Kidney epithelial cell (primary cell): ENCODE results near the gene PCDHGA5. TPM values are rescaled to one million over a fixed set of nuclear protein-coding genes. Genes with fewer than 3 reads are reported as not detected.
A peak's percentile ranks its signal among the peaks of the same experiment; 100 is the strongest.
"Not testable (repeated sequence)": the region's sequence is repeated elsewhere in the genome, so short reads cannot be mapped to it uniquely, and the experiment has no call there.

ENCODE experiments used
- DNase-seq: peaks from one replicate; pipeline ENCODE4 v3.0.0-alpha.2; 2010; ENCODE audit warnings: low read depth
- H3K27me3 ChIP-seq: 2 replicates; pipeline ENCODE4 v1.6.0; 2011; ENCODE audit warnings: low read length; ENCODE audit not compliant: control insufficient read depth, insufficient read depth
- H3K36me3 ChIP-seq: 2 replicates; pipeline ENCODE4 v1.5.1; 2011; ENCODE audit warnings: low read length; ENCODE audit not compliant: control insufficient read depth, insufficient read depth
- H3K4me3 ChIP-seq: 2 replicates; pipeline ENCODE4 v1.5.1; 2011; ENCODE audit warnings: low read depth, mild to moderate bottlenecking, control low read depth, low read length
- total RNA-seq: library from RNA; depleted of rRNA; stranded (reverse); fragments of >200 nt; gene quantifications from 2 replicates; pipeline ENCODE4 v1.2.3, GENCODE V29; 2015
- TF ChIP-seq, protein P1 (sequence below): IDR thresholded peaks from 2 replicates; pipeline ENCODE4 v1.5.1; 2011; ENCODE audit warnings: mild to moderate bottlenecking, moderate library complexity, low read length, control low read depth, inconsistent platforms; ENCODE audit not compliant: insufficient read depth, poor library complexity, severe bottlenecking

The PCDHGA5 gene
- total RNA-seq, 1 donor from 2014 or later, result 0.58 TPM

GRCh38 chr5:141342773-141343172 lies 21.2 kb upstream of the PCDHGA5 start:
- TF ChIP-seq, protein P1, sequence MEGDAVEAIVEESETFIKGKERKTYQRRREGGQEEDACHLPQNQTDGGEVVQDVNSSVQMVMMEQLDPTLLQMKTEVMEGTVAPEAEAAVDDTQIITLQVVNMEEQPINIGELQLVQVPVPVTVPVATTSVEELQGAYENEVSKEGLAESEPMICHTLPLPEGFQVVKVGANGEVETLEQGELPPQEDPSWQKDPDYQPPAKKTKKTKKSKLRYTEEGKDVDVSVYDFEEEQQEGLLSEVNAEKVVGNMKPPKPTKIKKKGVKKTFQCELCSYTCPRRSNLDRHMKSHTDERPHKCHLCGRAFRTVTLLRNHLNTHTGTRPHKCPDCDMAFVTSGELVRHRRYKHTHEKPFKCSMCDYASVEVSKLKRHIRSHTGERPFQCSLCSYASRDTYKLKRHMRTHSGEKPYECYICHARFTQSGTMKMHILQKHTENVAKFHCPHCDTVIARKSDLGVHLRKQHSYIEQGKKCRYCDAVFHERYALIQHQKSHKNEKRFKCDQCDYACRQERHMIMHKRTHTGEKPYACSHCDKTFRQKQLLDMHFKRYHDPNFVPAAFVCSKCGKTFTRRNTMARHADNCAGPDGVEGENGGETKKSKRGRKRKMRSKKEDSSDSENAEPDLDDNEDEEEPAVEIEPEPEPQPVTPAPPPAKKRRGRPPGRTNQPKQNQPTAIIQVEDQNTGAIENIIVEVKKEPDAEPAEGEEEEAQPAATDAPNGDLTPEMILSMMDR, result no peak
- Histone ChIP-seq H3K36me3 (no peaks in the 10 kb centered on the region), H3K27me3 (peaks cover 18% of the 10 kb centered on the region), H3K4me3 (no peak overlapping the region)
- no peak for DNase-seq

- H3K36me3 ChIP-seq, result no peaks in the 10 kb centered on the region
- peak within 1 kb of the TSS; percentile 7 for H3K4me3 ChIP-seq
- TF ChIP-seq, protein P1, result peak; percentile 7
- H3K27me3 ChIP-seq, result peaks cover 18% of the 10 kb centered on the region
- no peak for DNase-seq
Observed at GRCh38 chr5:141343242-141343952, 20.6 kb upstream of the PCDHGA5 start, which contains the start of gene PCDHGA3. Gene PCDHGA3 (plus strand): TSS chr5:141343829. CDS start chr5:141344034, 205 bp downstream.

- TF ChIP-seq, protein P1, result no peak
- no peaks in the 10 kb centered on the region for H3K36me3 ChIP-seq
- peak overlapping the region; percentile 7 for H3K4me3 ChIP-seq
- H3K27me3 ChIP-seq, result peaks cover 14% of the 10 kb centered on the region
- no peak for DNase-seq
Observed at GRCh38 chr5:141343953-141344463, 20.0 kb upstream of the PCDHGA5 start.

DNA sequence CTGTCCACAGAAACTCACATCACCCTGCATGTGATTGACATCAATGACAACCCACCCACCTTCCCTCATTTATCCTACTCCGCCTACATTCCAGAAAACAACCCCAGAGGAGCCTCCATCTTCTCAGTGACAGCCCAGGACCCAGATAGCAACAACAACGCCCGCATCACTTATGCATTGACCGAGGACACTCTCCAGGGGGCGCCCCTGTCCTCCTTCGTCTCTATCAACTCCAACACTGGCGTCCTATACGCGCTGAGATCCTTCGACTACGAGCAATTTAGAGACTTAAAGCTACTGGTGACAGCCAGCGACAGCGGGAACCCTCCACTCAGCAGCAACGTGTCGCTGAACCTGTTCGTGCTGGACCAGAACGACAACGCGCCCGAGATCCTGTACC lies 18.6 kb upstream of the PCDHGA5 start:
- Histone ChIP-seq H3K27me3 (peaks cover 8% of the 10 kb centered on the region), H3K4me3 (no peak overlapping the region), H3K36me3 (no peaks in the 10 kb centered on the region)
- TF ChIP-seq, protein P1, result no peak
- no peak for DNase-seq

- DNase-seq, H3K4me3 ChIP-seq, H3K36me3 ChIP-seq: not testable (repeated sequence)
- peaks cover 10% of the 10 kb centered on the region for H3K27me3 ChIP-seq
Observed at GRCh38 chr5:141346017-141346416, 17.9 kb upstream of the PCDHGA5 start.

DNA sequence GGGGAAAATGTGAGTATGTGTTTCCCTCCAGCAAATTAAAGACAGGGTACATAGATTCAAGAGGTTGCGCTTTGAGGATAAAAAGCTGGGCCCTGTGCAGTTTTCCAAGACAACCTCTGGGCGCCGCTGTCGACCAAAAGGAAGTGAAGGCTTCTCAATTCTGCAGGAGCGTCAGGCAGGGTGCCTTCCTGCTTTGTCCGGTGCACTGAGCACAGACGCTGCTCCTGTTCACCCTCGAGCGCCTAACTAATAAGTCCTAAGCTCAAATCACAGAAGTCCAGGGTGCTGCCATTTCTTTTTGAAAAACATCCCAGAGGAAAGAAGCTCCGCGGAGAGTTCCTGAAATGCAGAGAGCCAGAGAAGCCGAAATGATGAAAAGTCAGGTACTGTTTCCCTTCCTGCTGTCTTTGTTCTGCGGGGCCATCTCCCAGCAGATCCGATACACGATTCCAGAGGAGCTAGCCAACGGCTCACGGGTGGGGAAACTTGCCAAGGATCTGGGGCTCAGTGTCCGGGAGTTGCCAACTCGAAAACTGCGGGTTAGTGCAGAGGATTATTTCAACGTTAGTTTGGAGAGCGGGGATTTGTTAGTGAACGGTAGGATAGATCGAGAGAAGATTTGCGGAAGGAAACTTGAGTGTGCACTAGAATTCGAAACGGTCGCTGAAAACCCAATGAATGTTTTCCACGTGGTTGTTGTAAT lies 13.9 kb upstream of the PCDHGA5 start, which contains the start of gene PCDHGB1:
PCDHGB1 (plus strand) TSS at position 183 of the 703 bp plus-strand sequence; CDS start at position 345, 162 bp downstream.
- Histone ChIP-seq H3K4me3 (no peak within 1 kb of the TSS), H3K27me3 (peaks cover 17% of the 10 kb centered on the region), H3K36me3 (no peaks in the 10 kb centered on the region)
- DNase-seq, result no peak
- TF ChIP-seq, protein P1, result peak; percentile 43
